Measurements from ENCODE around the gene GFI1B.

DNA sequence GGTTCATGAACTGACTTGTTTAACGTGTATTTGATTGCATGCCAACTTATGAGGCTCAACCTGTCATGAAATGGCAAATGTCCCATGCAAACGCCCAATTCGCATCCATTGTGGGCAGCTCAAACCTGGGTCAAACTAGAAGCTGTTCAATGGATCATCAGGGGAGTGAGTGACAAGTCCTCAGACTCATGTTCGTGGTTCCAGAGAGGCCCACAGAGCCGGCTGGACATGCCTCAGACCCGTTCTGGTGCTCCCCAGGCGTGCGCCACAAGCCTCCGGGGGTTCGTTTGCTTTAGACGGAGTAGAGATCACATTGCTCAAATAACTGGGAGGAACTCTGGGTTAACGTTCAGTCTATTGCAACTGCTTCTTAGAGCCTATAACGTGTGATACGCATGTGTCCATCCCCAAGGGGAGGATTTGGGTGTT, 15.0 kb downstream of the GFI1B start:
- TF ChIP-seq CTCF (conservative IDR thresholded peaks at IDR 0.05) (no peak), ZFX (IDR thresholded peaks at IDR 0.05) (no peak)
